GM18505 (cell line): ENCODE results near the gene TPSB2.
"Not testable (repeated sequence)": the region's sequence is repeated elsewhere in the genome, so short reads cannot be mapped to it uniquely, and the experiment has no call there.

Experiments used
- ATAC-seq: cut with Tn5 transposase; IDR thresholded peaks from one replicate; pipeline ENCODE4 v1.9.1; 2021; ENCODE audit not compliant: unreplicated experiment
- POLR2A ChIP-seq: IDR thresholded peaks from 4 replicates; pipeline ENCODE4 v1.6.1; 2011; ENCODE audit warnings: borderline replicate concordance; ENCODE audit not compliant: insufficient read depth, insufficient read length; ENCODE audit errors: extremely low read depth

TPSB2 gene

DNA sequence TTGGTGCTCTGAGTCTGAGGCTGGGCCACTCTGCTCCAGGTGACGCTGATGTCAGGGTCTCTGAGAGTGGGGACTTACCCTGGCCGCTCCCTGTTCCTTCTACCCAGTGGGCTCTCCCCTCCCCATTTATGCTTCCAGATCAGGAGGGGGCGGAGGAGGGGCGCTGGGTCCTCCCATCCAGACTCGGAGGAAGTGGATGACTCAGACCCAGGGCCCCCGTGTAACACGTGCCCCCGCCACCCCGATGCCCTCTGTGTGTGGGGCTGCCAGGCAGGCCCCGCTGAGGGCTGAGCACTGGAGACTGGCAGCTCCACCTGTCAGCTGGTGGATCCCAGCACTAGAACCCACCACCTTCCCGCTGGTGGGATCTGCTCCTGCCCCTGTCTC is at the start of gene TPSB2:
TPSB2 (minus strand) TSS at position 101 of the 387 bp plus-strand sequence. CDS start 233 bp downstream, outside the sequence.
- not testable (repeated sequence) for ATAC-seq

DNA sequence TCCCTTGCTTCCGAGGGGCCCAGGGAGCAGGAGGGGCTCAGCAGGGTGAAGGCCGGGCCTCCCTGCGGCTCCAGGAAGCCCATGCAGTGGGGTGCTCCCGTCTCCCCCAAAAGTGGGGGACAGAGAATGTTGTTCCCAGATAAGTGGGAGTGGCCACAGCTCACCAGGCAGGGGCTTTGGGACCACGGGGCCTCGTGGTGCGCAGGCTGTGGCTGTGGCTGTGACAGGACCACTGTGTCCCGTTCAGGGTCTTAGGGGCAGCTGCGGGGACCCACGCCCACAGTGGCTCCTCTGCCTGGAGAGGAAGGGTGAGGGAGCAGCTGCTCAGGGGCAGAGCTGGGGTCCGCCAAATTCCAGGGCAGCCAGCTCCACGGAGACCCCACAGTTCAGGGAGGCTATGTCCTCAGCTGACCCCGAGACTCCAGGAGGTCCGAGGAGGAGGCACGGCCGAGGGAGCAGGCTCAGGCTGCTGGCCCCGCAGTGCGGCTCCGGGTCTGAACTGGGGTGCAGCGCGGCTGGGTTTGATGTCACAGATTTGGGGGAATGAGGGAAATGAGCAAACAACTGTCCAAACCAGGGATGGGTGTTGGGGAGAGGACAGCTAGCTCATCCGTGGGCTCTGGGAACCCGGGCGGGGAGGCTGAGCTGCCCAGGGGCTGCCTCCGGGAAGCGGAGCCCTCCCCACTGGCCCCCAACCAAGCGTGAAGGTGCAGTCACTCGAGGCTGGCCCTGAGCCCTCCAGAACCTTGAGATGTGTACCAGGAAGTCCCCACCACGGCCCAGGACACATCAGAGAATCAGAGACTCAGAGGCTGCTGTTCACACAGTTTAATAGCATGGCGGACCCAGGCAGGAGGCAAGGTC is 49.3 kb upstream of the TPSB2 start:
- no peak for ATAC-seq

DNA sequence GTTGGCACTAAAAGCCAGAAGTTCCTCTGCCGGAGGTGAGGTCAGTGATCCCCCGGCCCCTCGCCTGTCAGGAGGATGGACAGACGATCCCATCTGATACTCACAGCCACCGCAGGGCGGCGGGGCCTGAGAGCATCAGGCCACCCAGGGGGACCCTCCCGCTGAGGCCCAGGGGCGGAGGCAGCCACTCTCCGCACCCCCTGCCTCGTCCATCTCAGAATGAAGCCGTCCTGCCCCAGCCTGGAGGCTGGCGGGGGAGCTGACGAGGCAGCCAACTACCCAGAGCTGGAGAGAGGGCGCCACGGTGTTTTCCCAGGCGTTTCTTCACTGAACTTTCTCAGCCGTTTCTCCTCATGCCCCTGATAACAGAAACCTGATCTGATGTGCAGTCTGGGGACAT is 48.5 kb upstream of the TPSB2 start:
- ATAC-seq: no peak
- no peak for TF ChIP-seq POLR2A

More for the DNA sequence above, 49.3 kb upstream of the TPSB2 start:
- no peak for TF ChIP-seq POLR2A

DNA sequence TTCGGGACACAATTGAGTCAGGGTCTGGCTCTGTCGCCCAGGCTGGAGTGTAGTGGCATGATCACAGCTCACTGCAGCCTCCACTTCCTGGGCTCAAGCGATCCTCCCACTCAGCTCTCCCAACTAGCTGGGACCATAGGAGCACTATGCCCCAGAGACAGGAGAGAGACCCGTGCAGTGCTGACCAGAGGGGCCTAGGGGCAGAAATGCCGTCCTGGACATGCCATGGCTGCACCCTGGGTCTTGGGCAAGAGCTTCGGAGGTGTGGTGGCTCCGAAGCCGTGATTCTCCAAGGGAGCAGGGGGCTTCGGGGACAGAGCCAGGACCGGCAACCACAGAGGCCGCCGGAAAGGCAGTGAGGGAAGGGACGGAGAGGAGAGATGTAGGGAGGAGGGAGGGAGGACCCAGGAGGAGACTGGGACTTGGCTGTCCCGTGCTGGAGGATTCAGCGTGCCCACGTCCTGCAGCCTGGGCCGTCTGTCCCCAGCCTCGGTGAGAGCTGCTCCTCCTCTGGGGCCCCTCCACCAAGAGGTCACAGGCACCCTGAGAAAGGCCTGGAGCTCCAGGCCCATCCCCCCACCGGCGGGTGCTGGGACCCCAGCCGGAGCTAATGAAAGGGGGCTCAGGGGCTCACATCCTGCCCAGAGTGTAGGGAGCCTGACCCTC is 47.8 kb upstream of the TPSB2 start:
- ATAC-seq: no peak
- TF ChIP-seq POLR2A: no peak

DNA sequence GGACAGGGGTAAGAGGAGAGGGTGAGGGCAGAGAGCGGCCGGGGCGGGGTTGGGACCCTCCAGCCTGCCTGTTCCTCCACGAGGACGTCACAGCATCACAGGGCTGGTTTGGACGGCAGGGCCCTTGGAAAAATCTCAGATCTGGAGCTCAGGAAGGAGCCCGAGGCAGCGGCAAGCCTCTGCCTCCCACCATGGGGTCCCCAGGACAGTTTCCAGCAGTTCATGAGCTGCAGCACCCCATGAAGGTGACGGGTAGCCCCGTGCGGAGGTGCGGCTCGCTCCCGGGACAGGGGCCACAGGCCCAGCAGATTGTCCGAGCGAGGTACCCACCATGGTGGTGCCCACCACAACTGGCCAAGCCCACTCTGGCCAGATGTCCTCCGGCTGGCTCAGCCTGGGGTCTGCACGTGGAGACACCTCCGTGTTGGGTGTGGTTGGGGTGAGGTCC is 47.2 kb upstream of the TPSB2 start:
- TF ChIP-seq POLR2A: no peak
- no peak for ATAC-seq

DNA sequence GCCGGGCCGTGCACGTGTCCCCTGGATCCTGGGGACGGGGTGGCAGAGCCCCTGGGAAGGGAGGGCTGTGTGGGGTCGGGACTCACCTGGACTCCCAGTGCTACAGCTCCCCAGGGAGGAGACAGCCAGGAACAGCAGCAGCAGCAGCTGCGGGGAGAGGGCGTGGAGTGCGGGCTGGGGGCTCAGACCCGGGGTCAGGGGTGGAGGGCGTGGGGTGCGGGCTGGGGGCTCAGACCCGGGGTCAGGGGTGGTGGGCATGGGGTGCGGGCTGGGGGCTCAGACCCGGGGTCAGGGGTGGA is 46.5 kb upstream of the TPSB2 start:
- TF ChIP-seq POLR2A: no peak
- no peak for ATAC-seq

DNA sequence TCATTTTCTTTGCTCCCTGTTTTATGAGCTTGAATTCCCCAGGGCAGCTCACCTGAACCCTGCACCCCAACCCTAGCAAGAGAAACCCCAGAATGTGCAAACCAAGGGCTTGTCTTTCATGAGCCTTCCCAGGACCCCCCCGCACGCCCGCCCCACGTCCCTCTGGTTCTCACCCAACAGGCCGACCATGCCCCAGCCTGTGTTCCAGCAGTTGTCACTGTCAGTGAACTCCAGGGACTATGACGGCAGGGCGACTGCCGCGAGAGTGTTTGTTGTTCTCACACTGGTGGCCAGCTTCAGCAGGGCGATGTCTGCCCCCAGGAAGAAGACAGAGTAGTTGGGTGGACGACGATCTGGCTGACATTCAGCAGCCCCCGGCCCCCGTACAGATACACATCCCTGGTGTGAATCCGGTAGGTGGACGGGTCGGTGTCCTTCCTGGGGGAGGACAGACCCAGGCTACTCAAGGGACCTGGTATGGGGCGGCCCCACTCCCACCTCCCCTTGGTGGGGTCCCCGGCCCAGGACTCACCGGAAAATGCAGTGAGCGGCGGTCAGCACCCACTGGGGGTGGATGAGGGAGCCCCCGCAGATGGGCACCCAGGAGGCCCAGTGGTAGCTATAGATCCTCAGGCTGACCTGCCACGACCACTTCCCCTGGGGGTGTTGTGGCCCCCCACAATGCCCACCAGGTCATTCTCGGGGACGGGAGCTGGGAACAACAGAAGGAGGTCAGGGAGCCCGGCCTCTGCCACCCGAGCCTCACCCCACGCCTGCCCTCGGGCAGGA is 46.0 kb upstream of the TPSB2 start:
- no peak for TF ChIP-seq POLR2A
- no peak for ATAC-seq

DNA sequence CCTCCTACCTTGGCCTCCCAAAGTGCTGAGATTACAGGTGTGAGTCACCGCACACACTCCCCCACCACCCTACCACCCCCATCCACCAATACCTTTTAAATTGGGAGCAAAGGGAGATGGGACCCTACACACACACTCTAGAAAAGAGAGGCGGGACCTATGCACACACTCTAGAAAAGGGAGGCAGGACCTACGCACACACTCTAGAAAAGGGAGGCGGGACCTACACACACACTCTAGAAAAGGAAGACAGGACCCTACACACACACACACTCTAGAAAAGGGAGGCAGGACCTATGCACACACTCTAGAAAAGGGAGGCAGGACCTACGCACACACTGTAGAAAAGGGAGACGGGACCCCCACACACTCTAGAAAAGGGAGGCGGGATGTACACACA is 44.8 kb upstream of the TPSB2 start:
- ATAC-seq: no peak
- TF ChIP-seq POLR2A: no peak

DNA sequence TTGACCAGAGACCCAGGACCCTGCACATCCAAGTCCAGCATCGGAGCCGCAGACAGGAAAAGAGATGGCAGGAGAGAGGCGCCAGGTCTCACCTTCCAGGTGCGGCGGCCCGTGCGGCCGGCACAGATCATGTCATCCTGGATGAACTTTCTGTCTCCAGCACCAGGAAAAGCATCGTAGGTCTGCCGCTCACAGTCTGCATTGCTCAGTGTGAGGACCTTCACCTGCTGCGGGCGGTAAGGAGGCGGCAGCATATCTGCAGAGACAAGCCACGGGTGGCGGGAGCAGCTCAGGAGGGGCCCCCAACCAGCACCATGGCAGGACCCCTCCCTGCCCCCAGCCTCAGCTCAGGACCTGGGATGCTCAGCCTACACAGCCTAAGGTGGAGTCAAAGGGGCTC is 43.8 kb upstream of the TPSB2 start:
- ATAC-seq: no peak
- no peak for TF ChIP-seq POLR2A

DNA sequence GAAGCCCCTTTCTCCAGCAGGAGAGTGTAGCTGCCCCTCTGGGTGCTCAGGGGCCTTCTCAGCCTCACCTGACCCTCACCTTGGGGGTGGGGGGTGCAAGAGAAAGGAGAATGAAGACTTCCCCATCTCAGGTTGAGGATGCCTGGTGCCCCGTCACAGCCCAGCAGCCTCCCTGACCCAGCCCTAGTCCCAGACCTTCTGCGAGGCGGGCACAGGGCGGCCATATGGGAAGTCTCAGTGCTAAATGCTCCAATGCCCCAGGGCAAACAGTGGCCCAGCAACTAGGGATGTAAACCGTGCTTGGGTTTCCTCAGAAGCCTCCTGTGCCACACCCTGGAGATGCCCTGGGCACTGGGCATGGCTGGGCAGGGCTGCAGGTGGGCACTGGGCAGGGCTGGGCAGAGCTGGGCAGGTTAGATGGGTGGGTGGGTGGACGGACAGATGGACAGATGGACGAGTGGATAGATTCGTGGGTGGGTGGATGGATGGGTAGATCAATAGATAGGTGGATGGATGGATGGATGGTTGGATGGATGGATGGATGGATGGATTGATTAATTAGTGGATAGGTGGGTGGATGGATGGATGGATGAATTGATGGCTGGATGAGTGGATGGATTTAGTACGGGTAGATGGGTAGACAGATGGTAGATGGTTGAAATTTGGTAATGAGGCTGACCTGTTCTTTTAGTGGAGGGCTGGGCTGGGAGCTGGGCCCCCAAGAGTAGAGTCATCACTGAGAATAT is 42.6 kb upstream of the TPSB2 start:
- no peak for TF ChIP-seq POLR2A
- no peak for ATAC-seq

DNA sequence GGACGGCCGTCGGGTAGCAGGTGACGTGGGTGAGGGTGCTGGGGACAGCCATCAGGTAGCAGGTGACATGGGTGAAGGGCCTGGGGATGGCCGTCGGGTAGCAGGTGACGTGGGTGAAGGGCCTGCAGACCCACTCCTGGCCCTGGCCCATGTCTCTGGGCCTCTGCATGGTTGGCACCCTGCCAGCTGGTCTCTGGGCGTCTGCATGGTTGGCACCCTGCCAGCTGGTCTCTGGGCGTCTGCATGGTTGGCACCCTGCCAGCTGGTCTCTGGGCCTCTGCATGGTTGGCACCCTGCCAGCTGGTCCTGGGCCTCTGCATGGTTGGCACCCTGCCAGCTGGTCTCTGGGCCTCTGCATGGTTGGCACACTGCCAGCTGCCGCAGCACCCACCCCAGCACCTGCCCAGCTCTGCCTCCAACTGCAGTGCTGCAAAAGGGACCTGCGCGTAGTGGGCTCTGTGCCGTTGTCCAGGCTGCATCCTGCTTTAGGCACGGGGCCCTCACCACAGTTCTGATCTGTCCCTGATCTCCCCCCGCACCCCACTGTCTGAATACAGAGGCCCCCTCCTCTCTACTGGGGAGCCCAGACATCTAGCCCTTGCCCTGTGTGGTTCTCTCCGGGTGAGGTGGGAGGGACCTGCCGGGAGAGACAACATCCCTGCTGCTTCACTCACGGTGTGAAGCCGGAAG is 41.9 kb upstream of the TPSB2 start:
- not testable (repeated sequence) for ATAC-seq

DNA sequence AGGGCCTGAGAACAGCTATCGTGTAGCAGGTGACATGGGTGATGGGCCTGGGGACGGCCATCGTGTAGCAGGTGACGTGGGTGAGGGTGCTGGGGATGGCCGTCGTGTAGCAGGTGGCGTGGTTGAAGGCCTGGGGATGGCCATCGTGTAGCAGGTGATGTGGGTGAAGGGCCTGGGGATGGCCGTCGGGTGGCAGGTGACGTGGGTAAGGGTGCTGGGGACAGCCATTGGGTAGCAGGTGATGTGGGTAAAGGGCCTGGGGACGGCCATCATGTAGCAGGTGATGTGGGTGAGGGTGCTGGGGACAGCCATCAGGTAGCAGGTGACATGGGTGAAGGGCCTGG is 41.4 kb upstream of the TPSB2 start:
- TF ChIP-seq POLR2A: no peak
- ATAC-seq: no peak

DNA sequence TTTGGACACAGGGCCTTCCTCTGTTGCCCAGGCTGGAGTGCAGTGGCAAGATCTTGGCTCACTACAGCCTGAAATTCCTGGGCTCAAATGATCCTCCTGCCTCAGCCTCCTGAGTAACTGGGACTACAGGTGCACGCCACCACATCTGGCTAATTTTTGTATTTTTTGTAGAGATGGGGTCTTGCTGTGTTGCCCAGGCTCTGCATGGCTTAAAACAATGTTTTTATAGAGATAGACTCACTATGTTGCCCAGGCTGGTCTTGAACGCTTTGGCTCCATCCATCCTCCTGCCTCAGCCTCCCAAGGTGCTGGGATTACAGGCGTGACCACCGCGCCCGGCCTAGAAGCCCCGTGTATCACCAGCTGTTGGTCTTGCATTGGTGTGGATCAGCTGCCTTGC is 39.4 kb upstream of the TPSB2 start:
- ATAC-seq: not testable (repeated sequence)
